Tongue (tissue), 2 donors: Measurements from ENCODE around the gene SPTBN4. TPM values are rescaled to one million over a fixed set of nuclear protein-coding genes. Genes with fewer than 3 reads are reported as not detected.
"Not testable (repeated sequence)": the region's sequence is repeated elsewhere in the genome, so short reads cannot be mapped to it uniquely, and the experiment has no call there.

Source experiments
- DNase-seq: peaks from one replicate; pipeline ENCODE4 v3.0.0-alpha.2; 2015
- total RNA-seq: library from RNA; depleted of rRNA; stranded (reverse); fragments of >200 nt; gene quantifications from one replicate; pipeline ENCODE4 v1.2.3, GENCODE V29; 2014

Gene SPTBN4
- total RNA-seq, 1 donor from 2014 or later = 0.92 TPM

GRCh38 chr19:40588926-40589569, 122.2 kb downstream of the SPTBN4 start:
- no peak for DNase-seq

- DNase-seq = no peak
Observed at GRCh38 chr19:40589591-40590429, 123.0 kb downstream of the SPTBN4 start.

- DNase-seq = no peak
Observed at GRCh38 chr19:40590464-40591265, 123.9 kb downstream of the SPTBN4 start.

- not testable (repeated sequence) for DNase-seq
Observed at GRCh38 chr19:40591724-40592123, 124.9 kb downstream of the SPTBN4 start.

GRCh38 chr19:40592170-40592569, 125.4 kb downstream of the SPTBN4 start:
- DNase-seq = no peak

GRCh38 chr19:40594255-40594654, 127.5 kb downstream of the SPTBN4 start:
- no peak for DNase-seq

- DNase-seq = no peak
Observed at GRCh38 chr19:40594657-40595091, 127.9 kb downstream of the SPTBN4 start.

- peak; percentile 68 for DNase-seq
Observed at GRCh38 chr19:40596608-40597328, 130.0 kb downstream of the SPTBN4 start.

- no peak for DNase-seq
Observed at GRCh38 chr19:40597329-40597838, 130.6 kb downstream of the SPTBN4 start.

- peak; percentile 96 for DNase-seq
Observed at GRCh38 chr19:40598121-40598917, 131.5 kb downstream of the SPTBN4 start.

- DNase-seq = no peak
Observed at GRCh38 chr19:40598918-40599307, 132.1 kb downstream of the SPTBN4 start.

GRCh38 chr19:40599331-40599901, 132.6 kb downstream of the SPTBN4 start:
- peak; percentile 39 for DNase-seq

GRCh38 chr19:40599902-40600569, 133.2 kb downstream of the SPTBN4 start:
- DNase-seq = no peak

- peak; percentile 68 for DNase-seq
Observed at GRCh38 chr19:40600570-40601133, 133.9 kb downstream of the SPTBN4 start.

- peak; percentile 73 for DNase-seq
Observed at GRCh38 chr19:40601134-40601974, 134.6 kb downstream of the SPTBN4 start, which contains the start of gene LTBP4. Gene LTBP4, plus strand, starts transcription at chr19:40601369. Its CDS starts 19 bp downstream, at chr19:40601388.

- no peak for DNase-seq
Observed at GRCh38 chr19:40603071-40603388, 136.2 kb downstream of the SPTBN4 start.

- peak; percentile 99 for DNase-seq
Observed at GRCh38 chr19:40603389-40604170, 136.8 kb downstream of the SPTBN4 start.

- no peak for DNase-seq
Observed at GRCh38 chr19:40604171-40604646, 137.4 kb downstream of the SPTBN4 start.
